ENCODE results near the gene TEAD1. TPM values are rescaled to one million over a fixed set of nuclear protein-coding genes. Genes with fewer than 3 reads are reported as not detected.
A peak's percentile ranks its signal among the peaks of the same experiment; 100 is the strongest.

TEAD1 gene
- total RNA-seq, 1 experiment from 2014 or later, result 106 TPM

DNA sequence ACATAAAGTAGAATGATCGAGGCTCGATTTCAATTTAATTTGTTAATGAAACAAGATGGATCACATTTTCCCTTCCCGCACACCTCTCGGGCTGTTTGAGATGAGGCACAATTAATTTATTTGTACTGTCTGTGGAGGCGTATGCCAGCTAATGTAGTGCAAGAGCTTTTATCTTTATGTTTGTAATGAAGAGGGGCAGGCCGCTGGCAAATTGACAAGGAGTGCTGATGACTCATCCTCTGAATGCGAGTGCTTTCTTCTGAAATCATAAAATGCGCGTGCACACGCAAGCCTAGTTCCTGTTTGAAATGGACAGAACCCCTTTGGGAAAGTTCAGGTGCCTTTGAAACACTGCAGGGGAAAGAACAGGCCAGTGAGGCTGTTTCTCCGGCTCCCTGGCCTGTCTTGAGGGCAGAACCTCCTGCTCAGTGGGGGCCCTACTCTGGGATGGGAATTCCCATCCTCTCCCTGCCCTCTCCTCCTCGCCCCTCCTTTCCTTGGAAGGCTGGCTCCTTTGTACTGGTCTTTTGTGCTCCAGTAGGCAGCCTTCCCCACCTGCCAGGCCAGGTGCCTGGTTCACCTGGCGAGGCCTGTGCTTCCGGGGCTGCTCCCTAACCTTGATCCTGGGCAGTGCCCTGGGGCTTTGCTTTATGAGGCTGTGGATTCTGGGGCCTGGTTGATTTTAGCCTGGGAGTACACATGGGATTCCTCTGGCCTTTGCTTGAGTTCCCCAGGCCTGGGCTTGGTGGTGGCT, 50.3 kb downstream of the TEAD1 start:
- H3K9me3 ChIP-seq (ENCODE audit: insufficient read depth, low read depth), result no peaks in the 10 kb centered on the region
- no peaks in the 10 kb centered on the region for H3K27me3 ChIP-seq (ENCODE audit: insufficient read depth, low read depth)
- intact Hi-C loops (cut with micrococcal nuclease; ENCODE audit: unreplicated experiment), result loop anchor here (1.0 to 5.0 kb wide), 5 partner anchors 22 to 163 kb away; no protein-coding TSS in a partner anchor
- POLR2A ChIA-PET (ENCODE audit: unreplicated experiment), result interaction anchor here (0.7 kb wide), 1 partner anchor 58 kb away, joined by 3 read pairs; no protein-coding TSS in a partner anchor
- peak; percentile 73 to 88 for DNase-seq
- no peaks in the 10 kb centered on the region for H3K36me3 ChIP-seq (ENCODE audit: low read depth)
- CTCF ChIA-PET, result no interaction called here
- H3K9me2 ChIP-seq (ENCODE audit: insufficient read depth), result no peaks in the 10 kb centered on the region
- TF ChIP-seq, protein P1, sequence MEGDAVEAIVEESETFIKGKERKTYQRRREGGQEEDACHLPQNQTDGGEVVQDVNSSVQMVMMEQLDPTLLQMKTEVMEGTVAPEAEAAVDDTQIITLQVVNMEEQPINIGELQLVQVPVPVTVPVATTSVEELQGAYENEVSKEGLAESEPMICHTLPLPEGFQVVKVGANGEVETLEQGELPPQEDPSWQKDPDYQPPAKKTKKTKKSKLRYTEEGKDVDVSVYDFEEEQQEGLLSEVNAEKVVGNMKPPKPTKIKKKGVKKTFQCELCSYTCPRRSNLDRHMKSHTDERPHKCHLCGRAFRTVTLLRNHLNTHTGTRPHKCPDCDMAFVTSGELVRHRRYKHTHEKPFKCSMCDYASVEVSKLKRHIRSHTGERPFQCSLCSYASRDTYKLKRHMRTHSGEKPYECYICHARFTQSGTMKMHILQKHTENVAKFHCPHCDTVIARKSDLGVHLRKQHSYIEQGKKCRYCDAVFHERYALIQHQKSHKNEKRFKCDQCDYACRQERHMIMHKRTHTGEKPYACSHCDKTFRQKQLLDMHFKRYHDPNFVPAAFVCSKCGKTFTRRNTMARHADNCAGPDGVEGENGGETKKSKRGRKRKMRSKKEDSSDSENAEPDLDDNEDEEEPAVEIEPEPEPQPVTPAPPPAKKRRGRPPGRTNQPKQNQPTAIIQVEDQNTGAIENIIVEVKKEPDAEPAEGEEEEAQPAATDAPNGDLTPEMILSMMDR (conservative IDR thresholded peaks at IDR 0.05), result no peak
- no peak for TF ChIP-seq EZH2 (IDR thresholded peaks at IDR 0.05; ENCODE audit: low read depth)
- peak overlapping the region; percentile 91 for H3K4me2 ChIP-seq
- peak overlapping the region; percentile 50; the same call in 1 of the 2 replicates for H3K4me3 ChIP-seq
- no peak overlapping the region for H2AFZ ChIP-seq
- H4K20me1 ChIP-seq (ENCODE audit: insufficient read depth), result no peaks in the 10 kb centered on the region; the same call in 1 of the 2 replicates
- H3K4me1 ChIP-seq (replicated peaks; ENCODE audit: insufficient read depth), result peaks cover 83% of the 10 kb centered on the region
- peak overlapping the region; percentile 98 for H3K27ac ChIP-seq
- peaks cover 86% of the 10 kb centered on the region for H3K79me2 ChIP-seq (ENCODE audit: low read depth)
- peaks cover 67% of the 10 kb centered on the region for H3F3A ChIP-seq (ENCODE audit: insufficient read depth, low read depth)
- BruUV-seq (replicated peaks), result TSS peak; percentile 40

DNA sequence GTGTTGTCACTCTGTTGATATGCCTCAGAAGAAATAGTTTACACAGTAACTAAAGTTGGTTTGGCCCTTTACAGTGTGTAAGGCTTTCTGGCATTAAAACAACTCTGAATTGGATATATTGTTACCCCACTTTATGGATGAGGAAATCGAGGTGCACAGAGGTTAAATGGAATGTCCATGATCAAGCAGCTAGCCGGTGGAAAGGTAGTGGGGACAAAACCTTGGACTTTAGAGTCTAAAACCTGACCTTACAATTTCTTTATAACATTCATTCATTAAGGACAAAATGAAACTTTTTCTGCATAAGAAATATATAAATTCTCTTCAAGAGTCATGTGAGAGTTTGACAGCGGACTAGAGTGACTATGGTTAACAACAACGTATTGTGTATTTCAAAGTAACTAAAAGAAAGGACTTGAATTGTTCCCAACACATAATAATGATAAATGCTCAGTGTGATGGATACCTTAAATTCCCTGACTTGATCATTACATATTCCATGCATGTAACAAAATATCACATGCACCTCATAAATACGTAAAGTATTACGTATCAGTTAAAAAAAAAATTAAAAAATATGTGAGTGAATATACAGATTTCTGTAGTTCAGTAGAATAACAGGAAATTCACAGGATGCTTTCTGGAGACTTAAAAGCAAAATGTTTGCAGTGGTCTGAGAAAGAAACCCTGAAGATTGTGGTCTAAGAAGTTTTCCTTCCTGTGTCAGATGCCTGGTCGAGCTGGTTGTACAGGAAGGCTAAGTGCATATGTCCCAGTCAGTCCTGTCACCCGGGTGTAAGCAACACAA, 51.0 kb downstream of the TEAD1 start:
- ChIA-PET CTCF (no interaction called here), POLR2A (ENCODE audit: unreplicated experiment) (no interaction called here)
- peak in 1 of 2 experiments; percentile 26 for DNase-seq
- no peaks in the 10 kb centered on the region for H3K36me3 ChIP-seq (ENCODE audit: low read depth)
- H3K27me3 ChIP-seq (ENCODE audit: insufficient read depth, low read depth), result no peaks in the 10 kb centered on the region
- H2AFZ ChIP-seq, result no peak overlapping the region
- peak overlapping the region; percentile 91 for H3K4me2 ChIP-seq
- peaks cover 67% of the 10 kb centered on the region for H3F3A ChIP-seq (ENCODE audit: insufficient read depth, low read depth)
- BruUV-seq (replicated peaks), result no TSS peak
- H3K4me1 ChIP-seq (replicated peaks; ENCODE audit: insufficient read depth), result peaks cover 82% of the 10 kb centered on the region
- no peak for TF ChIP-seq EZH2 (IDR thresholded peaks at IDR 0.05; ENCODE audit: low read depth)
- TF ChIP-seq, protein P1 (conservative IDR thresholded peaks at IDR 0.05), result no peak
- peaks cover 88% of the 10 kb centered on the region for H3K79me2 ChIP-seq (ENCODE audit: low read depth)
- peak overlapping the region; percentile 50; the same call in 1 of the 2 replicates for H3K4me3 ChIP-seq
- peak overlapping the region; percentile 98 for H3K27ac ChIP-seq
- H3K9me3 ChIP-seq (ENCODE audit: insufficient read depth, low read depth), result no peaks in the 10 kb centered on the region
- no peaks in the 10 kb centered on the region for H3K9me2 ChIP-seq (ENCODE audit: insufficient read depth)
- intact Hi-C loops (cut with micrococcal nuclease; ENCODE audit: unreplicated experiment), result loop anchor here (2.0 kb wide), 3 partner anchors 22 to 46 kb away; no protein-coding TSS in a partner anchor
- no peaks in the 10 kb centered on the region; the same call in 1 of the 2 replicates for H4K20me1 ChIP-seq (ENCODE audit: insufficient read depth)

DNA sequence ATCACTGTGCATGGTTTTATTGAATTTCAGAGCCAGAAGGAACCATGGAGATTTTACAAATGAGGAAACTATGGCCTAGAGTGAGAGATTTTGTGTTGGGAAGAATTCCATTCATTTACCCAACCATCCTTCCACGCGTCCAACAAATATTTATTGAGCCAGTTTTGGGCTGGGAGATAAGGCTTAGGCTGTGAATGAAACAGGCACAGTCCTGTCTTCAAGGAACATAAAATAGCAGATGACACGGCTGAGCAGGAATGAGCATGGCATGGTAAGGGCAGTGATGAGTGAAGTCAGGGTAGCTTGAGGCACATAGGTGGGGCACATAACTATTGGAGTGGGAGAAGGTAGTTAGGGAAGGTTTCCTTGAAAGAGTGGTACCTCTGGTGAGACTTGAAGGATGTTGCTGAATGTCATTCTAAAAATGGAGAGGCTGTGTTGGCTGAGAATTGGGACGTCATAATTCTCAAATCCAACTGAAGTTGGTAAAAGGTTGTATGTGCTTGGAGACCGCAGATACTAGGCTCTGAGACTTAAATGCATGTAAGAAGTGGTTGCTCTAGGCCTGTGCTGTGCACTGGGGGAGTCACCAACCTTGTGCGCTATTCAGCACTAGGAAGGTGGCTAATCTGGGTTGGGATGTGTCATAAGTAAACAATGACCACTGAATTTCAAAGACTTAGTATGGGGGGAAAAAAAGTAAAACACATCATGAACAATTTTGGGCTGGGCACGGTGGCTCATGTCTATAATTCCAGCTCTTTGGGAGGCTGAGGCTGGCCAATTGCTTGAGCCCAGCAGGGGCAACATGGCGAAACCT, 51.9 kb downstream of the TEAD1 start:
- H3K27ac ChIP-seq, result peak overlapping the region; percentile 98
- POLR2A ChIA-PET (ENCODE audit: unreplicated experiment), result no interaction called here
- H4K20me1 ChIP-seq (ENCODE audit: insufficient read depth), result no peaks in the 10 kb centered on the region; the same call in 1 of the 2 replicates
- H3K9me2 ChIP-seq (ENCODE audit: insufficient read depth), result no peaks in the 10 kb centered on the region
- peak overlapping the region; percentile 91 for H3K4me2 ChIP-seq
- no peak overlapping the region for H3K4me3 ChIP-seq
- TF ChIP-seq, protein P1 (conservative IDR thresholded peaks at IDR 0.05), result no peak
- TF ChIP-seq EZH2 (IDR thresholded peaks at IDR 0.05; ENCODE audit: low read depth), result no peak
- H3K79me2 ChIP-seq (ENCODE audit: low read depth), result peaks cover 88% of the 10 kb centered on the region
- H3K27me3 ChIP-seq (ENCODE audit: insufficient read depth, low read depth), result no peaks in the 10 kb centered on the region
- no peaks in the 10 kb centered on the region for H3K36me3 ChIP-seq (ENCODE audit: low read depth)
- intact Hi-C loops (cut with micrococcal nuclease; ENCODE audit: unreplicated experiment), result loop anchor here (2.0 kb wide), 3 partner anchors 21 to 45 kb away; no protein-coding TSS in a partner anchor
- peaks cover 63% of the 10 kb centered on the region for H3F3A ChIP-seq (ENCODE audit: insufficient read depth, low read depth)
- no peak overlapping the region for H2AFZ ChIP-seq
- CTCF ChIA-PET, result no interaction called here
- no peaks in the 10 kb centered on the region for H3K9me3 ChIP-seq (ENCODE audit: insufficient read depth, low read depth)
- no TSS peak for BruUV-seq (replicated peaks)
- peaks cover 74% of the 10 kb centered on the region for H3K4me1 ChIP-seq (replicated peaks; ENCODE audit: insufficient read depth)
- peak in 1 of 2 experiments; percentile 78 for DNase-seq
